Gastrocnemius medialis (tissue), 4 donors: Measurements from ENCODE around the gene ECM2. TPM values are rescaled to one million over a fixed set of nuclear protein-coding genes. Genes with fewer than 3 reads are reported as not detected.

Experiments used
- ATAC-seq, 2 donors: fragments of 150-250 bp; one replicate each; pipeline ENCODE4 v1.9.1; 2016
- DNase-seq, 2 donors: peaks; one replicate each; pipeline ENCODE4 v3.0.0-alpha.2; 2019
- H3K27ac ChIP-seq, 4 donors: fragments of 200-600 bp; sonication (generic); 1 replicate in 1 of 4; 2 replicates in 3 of 4; pipeline ENCODE4 v1.5.1; 2016 to 2018; ENCODE audit warnings: mild to moderate bottlenecking in 2 of 4, moderate library complexity in 1 of 4
- H3K27me3 ChIP-seq, 3 donors: fragments of 200-600 bp; sonication (generic) in 2 of 3; 1 replicate in 1 of 3; 2 replicates in 2 of 3; pipeline versions ENCODE4 v1.5.1 to v1.6.0; 2016 to 2019; ENCODE audit warnings: mild to moderate bottlenecking in 1 of 3, moderate library complexity in 1 of 3
- H3K36me3 ChIP-seq, 2 donors: fragments of 200-600 bp; sonication (generic) in 1 of 2; one replicate each; pipeline ENCODE4 v1.5.1; 2017 to 2018
- H3K4me1 ChIP-seq, 2 donors: fragments of 200-600 bp; sonication (generic) in 1 of 2; one replicate each; pipeline ENCODE4 v1.5.1; 2016 to 2017; ENCODE audit warnings: mild to moderate bottlenecking in 2 of 2
- H3K4me3 ChIP-seq, 4 donors: fragments of 200-600 bp; sonication (generic) in 3 of 4; 1 replicate in 1 of 4; 2 replicates in 3 of 4; pipeline ENCODE4 v1.5.1; 2016 to 2019; ENCODE audit warnings: mild to moderate bottlenecking in 2 of 4
- H3K9me3 ChIP-seq, 3 donors: fragments of 200-600 bp; sonication (generic) in 2 of 3; 1 replicate in 1 of 3; 2 replicates in 2 of 3; pipeline ENCODE4 v1.5.1; 2016 to 2019
- CTCF ChIP-seq, 5 experiments: fragments of 450-650 bp in 3 of 5; fragments of 200-600 bp in 2 of 5; sonication (generic) in 2 of 5; IDR thresholded peaks in 4 of 5; conservative IDR thresholded peaks in 1 of 5; 1 replicate in 4 of 5; 2 replicates in 1 of 5; pipeline ENCODE4 v1.5.1; 2016 to 2019; ENCODE audit warnings: antibody characterized with exemption in 5 of 5, mild to moderate bottlenecking in 3 of 5, moderate library complexity in 3 of 5
- POLR2A ChIP-seq, 2 donors: fragments of 450-650 bp; IDR thresholded peaks; one replicate each; pipeline ENCODE4 v1.6.1; 2017; ENCODE audit warnings: antibody characterized with exemption in 2 of 2, mild to moderate bottlenecking in 2 of 2, moderate library complexity in 2 of 2
- in situ Hi-C, 4 donors: fragments of 200-750 bp; cut with MboI; loops; one replicate each; pipeline versions ENCODE4 v1.15.0 to v1.8.0; 2017; ENCODE audit warnings: low sequenced_read_pairs in 4 of 4
- intact Hi-C: fragments of 100-400 bp; cut with DNase I; formaldehyde crosslinking; loops from one replicate; pipeline ENCODE4 v1.15.1; 2023; ENCODE audit warnings: low total_unique reads
- total RNA-seq, 4 donors: library from RNA; depleted of rRNA; stranded (reverse); fragments of >200 nt; gene quantifications; one replicate each; pipeline versions ENCODE4 v1.1.0 to v1.2.3, GENCODE V29; 2016

The ECM2 gene
- total RNA-seq, 4 donors from 2014 or later, result 1.5 to 9.7 (median 3.9) TPM

- Histone ChIP-seq H3K27me3 (no peaks in the 10 kb centered on the region), H3K4me1 (no peaks in the 10 kb centered on the region), H3K4me3 (no peak overlapping the region), H3K27ac (no peak overlapping the region), H3K36me3 (no peaks in the 10 kb centered on the region), H3K9me3 (no peaks in the 10 kb centered on the region)
- TF ChIP-seq POLR2A (IDR thresholded peaks at IDR 0.05) (no peak), CTCF (IDR thresholded peaks at IDR 0.05 in 4 of 5, conservative IDR thresholded peaks at IDR 0.05 in 1 of 5) (no peak)
- in situ Hi-C loops, result loop anchor here in 1 of 4 donors (25.0 kb wide), 1 partner anchor 87 kb away; no protein-coding TSS in a partner anchor
- intact Hi-C loops, result no loop called here
- no peak for ATAC-seq
- no peak for DNase-seq
Measured at GRCh38 chr9:92524881-92525280, 10.9 kb downstream of the ECM2 start.

- intact Hi-C loops, result no loop called here
- no peaks in the 10 kb centered on the region for H3K9me3 ChIP-seq
- H3K4me1 ChIP-seq, result no peaks in the 10 kb centered on the region
- no peak for TF ChIP-seq CTCF (IDR thresholded peaks at IDR 0.05 in 4 of 5, conservative IDR thresholded peaks at IDR 0.05 in 1 of 5)
- TF ChIP-seq POLR2A (IDR thresholded peaks at IDR 0.05), result no peak
- no peak for DNase-seq
- no peaks in the 10 kb centered on the region for H3K36me3 ChIP-seq
- H3K27ac ChIP-seq, result no peak overlapping the region
- in situ Hi-C loops, result loop anchor here in 1 of 4 donors (25.0 kb wide), 1 partner anchor 89 kb away; no protein-coding TSS in a partner anchor
- no peak overlapping the region for H3K4me3 ChIP-seq
- no peak for ATAC-seq
- H3K27me3 ChIP-seq, result no peaks in the 10 kb centered on the region
Measured at GRCh38 chr9:92522983-92523970, 12.5 kb downstream of the ECM2 start.

- ATAC-seq (no peak), DNase-seq (no peak)
- Histone ChIP-seq H3K36me3 (no peaks in the 10 kb centered on the region), H3K27ac (no peak overlapping the region), H3K4me1 (no peaks in the 10 kb centered on the region), H3K27me3 (no peaks in the 10 kb centered on the region), H3K4me3 (no peak overlapping the region), H3K9me3 (no peaks in the 10 kb centered on the region)
- intact Hi-C loops (no loop called here), in situ Hi-C loops (loop anchor here in 1 of 4 donors (25.0 kb wide), 1 partner anchor 91 kb away; no protein-coding TSS in a partner anchor)
- no peak for TF ChIP-seq POLR2A (IDR thresholded peaks at IDR 0.05)
- TF ChIP-seq CTCF (IDR thresholded peaks at IDR 0.05 in 4 of 5, conservative IDR thresholded peaks at IDR 0.05 in 1 of 5), result no peak
Measured at GRCh38 chr9:92520837-92521236, 15.0 kb downstream of the ECM2 start.

GRCh38 chr9:92518199-92518598, 17.6 kb downstream of the ECM2 start:
- no peak for ATAC-seq
- no peak for DNase-seq
- intact Hi-C loops (no loop called here), in situ Hi-C loops (loop anchor here in 1 of 4 donors (25.0 kb wide), 1 partner anchor 94 kb away; no protein-coding TSS in a partner anchor)
- Histone ChIP-seq H3K4me3 (no peak overlapping the region), H3K36me3 (no peaks in the 10 kb centered on the region), H3K27ac (no peak overlapping the region), H3K9me3 (no peaks in the 10 kb centered on the region), H3K4me1 (no peaks in the 10 kb centered on the region), H3K27me3 (no peaks in the 10 kb centered on the region)
- no peak for TF ChIP-seq CTCF (IDR thresholded peaks at IDR 0.05 in 4 of 5, conservative IDR thresholded peaks at IDR 0.05 in 1 of 5)
- no peak for TF ChIP-seq POLR2A (IDR thresholded peaks at IDR 0.05)
